ENCODE measurements around the gene TEX9. TPM values are rescaled to one million over a fixed set of nuclear protein-coding genes. Genes with fewer than 3 reads are reported as not detected.

The TEX9 gene
- 10.8 and 13.5 TPM in 2 replicates for total RNA-seq

GRCh38 chr15:56365075-56365711 is at the start of gene TEX9:
TSS of gene TEX9 (plus strand) at chr15:56365426. CDS start at chr15:56365451, 25 bp downstream.

GRCh38 chr15:56464893-56465520 is 99.8 kb downstream of the TEX9 start, which contains the start of gene MNS1:
TSS of gene MNS1 (minus strand) at chr15:56465137. CDS start at chr15:56464972, 165 bp downstream.

Other genes with a start within 250 kb of the TEX9 start
- gene RFX7, start 121.5 kb upstream of the TEX9 start, total RNA-seq: 8.6 and 9.1 TPM in 2 replicates
- gene MNS1, start 99.7 kb downstream of the TEX9 start, total RNA-seq: 2.4 and 2.7 TPM in 2 replicates